HK-2 (cell line): ENCODE measurements around the gene RAB38.

Source experiments
- DNase-seq: peaks from one replicate; pipeline ENCODE4 v3.0.0-alpha.2; 2018; ENCODE audit not compliant: unreplicated experiment

Gene RAB38

GRCh38 chr11:88174709-88175568, at the start of gene RAB38:
Gene RAB38 (minus strand): TSS chr11:88175443. CDS start chr11:88175384, 59 bp downstream.
- peak; percentile 63 for DNase-seq

- DNase-seq: no peak
Measured at GRCh38 chr11:88213406-88213805, 38.2 kb upstream of the RAB38 start.

- no peak for DNase-seq
Measured at GRCh38 chr11:88212300-88212699, 37.1 kb upstream of the RAB38 start.

- DNase-seq: no peak
Measured at GRCh38 chr11:88208745-88209144, 33.5 kb upstream of the RAB38 start.

DNA sequence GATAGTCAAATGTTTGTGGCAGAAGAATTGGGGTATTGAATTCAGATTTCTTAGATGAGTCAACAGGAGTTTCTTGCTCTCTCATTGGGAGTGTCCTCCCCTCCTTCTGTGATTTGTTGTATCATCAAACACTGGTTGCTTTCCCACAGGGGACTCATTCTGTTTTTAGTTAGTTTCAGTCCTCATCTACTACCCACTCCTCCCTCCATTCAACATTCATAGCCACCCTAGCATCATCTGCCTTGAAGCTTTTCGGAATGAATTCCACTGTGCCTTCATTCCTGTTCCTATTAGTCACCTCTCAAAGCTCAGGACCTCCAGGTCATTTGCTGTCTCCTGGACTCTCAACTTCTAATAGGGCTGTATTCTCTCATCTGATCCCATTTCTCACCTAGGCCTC, 31.5 kb upstream of the RAB38 start:
- no peak for DNase-seq

DNA sequence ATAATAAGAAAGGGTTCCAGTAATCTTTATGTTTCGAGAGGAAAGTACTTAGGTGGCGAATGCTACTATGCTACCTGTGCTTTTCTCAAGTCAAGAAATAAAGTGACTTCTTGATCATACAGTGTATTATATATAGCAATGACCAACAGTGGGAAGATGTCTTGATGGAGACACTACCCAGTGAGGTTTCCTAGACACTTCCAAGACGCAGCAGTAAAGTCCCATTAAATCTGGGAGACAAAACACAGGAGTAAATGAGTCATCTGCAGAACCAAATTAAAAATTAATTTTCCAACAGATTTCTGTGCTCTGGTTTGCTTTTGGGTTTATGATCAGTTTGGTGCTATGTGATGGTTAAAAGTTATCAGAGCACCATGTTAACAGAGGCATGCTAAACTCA, 29.1 kb upstream of the RAB38 start:
- no peak for DNase-seq

- DNase-seq: no peak
Measured at GRCh38 chr11:88203604-88204003, 28.4 kb upstream of the RAB38 start.

- no peak for DNase-seq
Measured at GRCh38 chr11:88202498-88202897, 27.3 kb upstream of the RAB38 start.

DNA sequence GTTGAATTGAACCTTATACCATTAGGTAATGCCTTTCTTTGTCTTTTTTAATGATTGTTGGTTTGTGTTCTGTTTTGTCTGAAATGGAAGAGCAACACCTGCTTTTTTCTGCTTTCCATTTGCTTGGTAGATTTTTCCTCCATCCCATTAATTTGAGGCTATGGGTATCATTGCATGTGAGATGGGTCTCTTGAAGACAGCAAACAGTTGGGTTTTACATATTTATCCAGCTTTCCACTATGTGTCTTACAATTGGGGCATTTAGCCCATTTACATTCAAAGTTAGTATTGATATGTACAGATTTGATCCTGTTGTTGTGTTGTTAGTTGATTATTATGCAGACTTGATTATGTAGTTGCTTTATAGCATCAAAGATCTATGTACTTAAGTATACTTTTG, 21.1 kb upstream of the RAB38 start:
- DNase-seq: no peak

DNA sequence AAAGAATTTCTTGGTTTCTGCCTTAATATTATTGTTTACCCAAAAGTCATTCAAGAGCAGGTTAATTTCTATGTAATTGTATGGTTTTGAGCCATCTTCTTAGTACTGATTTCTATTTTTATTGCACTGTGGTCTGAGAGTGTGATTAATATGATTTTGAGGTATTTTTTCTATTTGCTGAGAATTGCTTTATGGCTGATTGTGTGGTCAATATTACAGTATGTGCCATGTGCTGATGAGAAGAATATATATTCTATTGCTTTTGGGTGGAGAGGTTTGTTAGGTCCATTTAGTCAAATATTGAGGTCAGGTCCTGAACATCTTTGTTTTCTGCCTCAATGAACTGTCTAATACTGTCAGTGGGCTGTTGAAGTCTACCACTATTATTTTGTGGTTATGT, 20.7 kb upstream of the RAB38 start:
- no peak for DNase-seq

DNA sequence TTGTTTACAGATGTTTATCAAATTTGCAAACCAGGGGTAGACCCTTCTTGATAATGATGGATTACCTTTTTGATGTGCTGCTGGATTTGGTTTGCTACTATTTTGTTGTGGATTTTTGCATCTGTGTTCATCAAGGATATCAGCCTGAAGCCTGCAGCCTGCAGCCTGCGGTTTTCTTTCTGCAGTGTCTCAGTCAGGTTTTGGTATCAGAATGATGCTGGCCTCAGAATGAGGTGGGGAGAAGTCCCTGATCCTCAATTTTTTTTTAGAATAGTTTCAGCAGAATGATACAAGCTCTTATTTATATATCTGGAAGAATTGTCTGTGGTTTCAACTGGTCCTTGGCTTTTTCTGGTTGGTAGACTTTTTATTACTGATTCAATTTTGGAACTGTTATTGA, 19.7 kb upstream of the RAB38 start:
- DNase-seq: no peak

DNA sequence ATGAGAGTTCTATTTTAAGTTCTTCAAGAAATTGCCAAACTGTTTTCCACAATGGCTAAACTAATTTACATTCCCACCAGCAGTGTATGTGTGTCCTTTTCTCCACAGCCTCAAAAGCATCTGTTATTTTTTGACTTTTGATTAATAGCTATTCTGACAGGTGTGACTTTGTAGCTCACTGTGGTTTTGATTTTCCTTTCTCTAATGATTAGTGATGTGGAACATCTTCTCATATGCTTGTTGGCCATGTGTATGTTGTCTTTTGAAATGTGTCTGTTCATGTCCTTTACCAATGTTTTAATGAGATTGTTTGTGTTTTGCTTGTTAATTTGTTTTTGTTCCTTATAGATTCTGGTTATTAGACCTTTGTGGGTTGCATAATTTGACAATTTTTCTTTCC, 18.0 kb upstream of the RAB38 start:
- no peak for DNase-seq

- no peak for DNase-seq
Measured at GRCh38 chr11:88188932-88189253, 13.7 kb upstream of the RAB38 start.

- DNase-seq: no peak
Measured at GRCh38 chr11:88188251-88188931, 13.1 kb upstream of the RAB38 start.

- no peak for DNase-seq
Measured at GRCh38 chr11:88183233-88183632, 8.0 kb upstream of the RAB38 start.

- no peak for DNase-seq
Measured at GRCh38 chr11:88181776-88182175, 6.5 kb upstream of the RAB38 start.

DNA sequence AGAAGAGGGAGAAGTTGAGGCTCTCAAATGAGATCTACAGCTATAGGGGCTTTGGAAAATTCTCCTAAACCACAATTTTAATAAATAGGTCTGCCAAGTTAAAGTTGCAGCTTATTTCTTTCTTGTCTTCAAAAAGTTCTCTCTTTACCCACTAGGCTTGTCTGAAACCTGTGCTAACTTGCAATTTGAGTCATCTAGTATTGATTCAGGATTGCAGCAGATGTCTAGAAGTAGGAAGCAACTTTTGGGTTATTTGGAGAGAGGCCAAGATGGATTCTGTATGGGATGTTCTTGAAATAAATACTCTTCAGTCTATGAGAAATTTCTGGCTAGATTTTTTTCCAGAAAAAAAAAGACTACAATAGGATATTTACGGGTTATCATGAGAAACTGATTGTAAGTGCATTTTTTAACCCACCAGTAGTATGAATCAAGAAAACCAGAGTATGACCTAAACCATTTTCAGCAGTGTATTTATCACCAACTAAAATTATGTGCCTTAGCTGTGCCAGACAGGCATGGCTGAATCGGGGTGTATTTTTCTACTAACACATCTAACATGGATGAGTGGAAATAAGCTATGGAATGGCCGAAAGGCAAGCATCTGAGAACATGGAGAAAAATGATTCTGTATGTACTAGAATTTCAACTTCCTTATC, 4.9 kb upstream of the RAB38 start:
- no peak for DNase-seq

DNA sequence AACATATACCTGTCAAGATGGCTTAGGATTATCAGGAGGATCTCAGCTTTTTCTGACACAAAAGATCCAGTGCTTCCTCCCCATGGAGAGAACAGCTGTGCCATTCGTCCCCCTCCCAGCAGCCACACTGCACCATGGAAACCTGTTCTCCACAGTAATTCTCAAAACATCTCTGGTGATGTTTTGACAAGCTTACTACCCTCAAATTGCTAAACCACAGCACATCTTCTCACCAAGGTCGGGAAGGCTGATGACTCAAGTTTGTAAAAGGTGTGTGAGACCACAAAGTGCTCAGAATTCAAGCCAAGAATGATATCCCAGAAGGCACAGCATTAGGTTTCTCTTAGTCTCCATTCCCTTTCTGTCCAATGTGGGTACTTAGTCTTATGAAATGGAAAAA, 3.9 kb upstream of the RAB38 start:
- DNase-seq: peak; percentile 14

- no peak for DNase-seq
Measured at GRCh38 chr11:88178191-88178590, 2.9 kb upstream of the RAB38 start.

DNA sequence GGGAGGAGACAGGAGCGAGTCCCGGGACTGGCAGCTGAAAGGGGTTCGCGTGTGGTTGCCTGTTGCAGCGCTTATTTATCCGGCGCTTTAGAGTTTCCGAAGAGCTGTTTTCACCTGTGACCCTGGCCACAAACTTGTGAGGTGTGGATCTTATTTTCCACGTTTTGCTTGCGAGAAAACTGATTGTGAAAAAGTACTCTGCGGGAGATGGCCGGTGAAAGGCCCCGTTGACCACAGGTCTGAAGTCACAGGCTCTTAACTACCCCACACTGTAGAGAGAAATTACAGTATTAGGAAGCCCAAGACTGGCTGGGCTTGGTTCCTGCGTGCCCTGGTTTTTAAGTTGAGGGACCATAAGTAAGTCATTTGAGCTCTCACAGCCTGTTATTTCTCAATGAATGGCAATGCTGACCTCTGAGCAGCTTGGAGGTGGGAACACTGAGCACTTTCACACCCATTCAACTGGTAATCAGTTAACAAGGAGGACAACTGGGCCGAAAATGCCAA, 379 bp upstream of the RAB38 start:
- DNase-seq: no peak

- no peak for DNase-seq
Measured at GRCh38 chr11:88173956-88174355, 1.3 kb downstream of the RAB38 start.

DNA sequence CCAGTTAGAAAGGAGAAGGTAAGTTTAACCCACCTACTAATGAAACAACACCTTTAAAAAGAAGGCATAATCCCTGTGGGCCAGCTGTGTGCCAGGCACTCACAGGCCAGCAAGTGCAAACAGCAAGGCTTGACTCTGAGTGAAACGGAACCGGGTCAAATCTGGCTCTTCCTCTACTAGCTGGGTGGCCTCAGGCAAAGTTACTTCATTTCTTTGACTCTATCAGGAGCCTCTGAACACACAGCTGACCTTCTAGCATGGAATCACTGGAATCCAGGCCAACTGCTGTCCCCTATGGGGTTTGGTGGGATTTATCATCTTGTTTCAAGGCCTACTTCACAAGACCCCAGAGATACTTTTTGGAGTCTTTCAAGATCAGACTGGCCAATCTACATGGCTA, 3.3 kb downstream of the RAB38 start:
- no peak for DNase-seq

DNA sequence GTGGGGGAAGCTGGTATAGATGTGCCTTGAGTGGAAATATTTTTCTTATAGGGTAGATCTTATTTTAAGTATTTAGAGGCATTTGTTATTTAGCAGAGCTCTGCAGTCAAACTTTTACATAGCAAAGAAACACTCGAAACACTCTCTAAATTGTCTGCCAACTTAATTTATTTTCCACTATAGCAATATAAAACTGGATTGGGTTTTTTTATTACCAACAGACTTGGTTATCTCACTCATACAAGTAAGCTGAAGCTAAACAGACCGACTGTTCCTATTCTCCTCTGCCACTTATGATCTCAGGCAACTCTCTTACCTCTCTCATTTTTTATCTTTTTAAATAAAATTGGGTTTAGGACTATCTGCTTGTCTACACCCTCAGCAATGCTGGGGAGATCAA, 4.6 kb downstream of the RAB38 start:
- DNase-seq: no peak
